ENCODE results near the gene POLE.
"Not testable (repeated sequence)": the region's sequence is repeated elsewhere in the genome, so short reads cannot be mapped to it uniquely, and the experiment has no call there.

POLE gene

GRCh38 chr12:132610866-132611602 lies 76.1 kb downstream of the POLE start:
- DNase-seq, result no peak

DNA sequence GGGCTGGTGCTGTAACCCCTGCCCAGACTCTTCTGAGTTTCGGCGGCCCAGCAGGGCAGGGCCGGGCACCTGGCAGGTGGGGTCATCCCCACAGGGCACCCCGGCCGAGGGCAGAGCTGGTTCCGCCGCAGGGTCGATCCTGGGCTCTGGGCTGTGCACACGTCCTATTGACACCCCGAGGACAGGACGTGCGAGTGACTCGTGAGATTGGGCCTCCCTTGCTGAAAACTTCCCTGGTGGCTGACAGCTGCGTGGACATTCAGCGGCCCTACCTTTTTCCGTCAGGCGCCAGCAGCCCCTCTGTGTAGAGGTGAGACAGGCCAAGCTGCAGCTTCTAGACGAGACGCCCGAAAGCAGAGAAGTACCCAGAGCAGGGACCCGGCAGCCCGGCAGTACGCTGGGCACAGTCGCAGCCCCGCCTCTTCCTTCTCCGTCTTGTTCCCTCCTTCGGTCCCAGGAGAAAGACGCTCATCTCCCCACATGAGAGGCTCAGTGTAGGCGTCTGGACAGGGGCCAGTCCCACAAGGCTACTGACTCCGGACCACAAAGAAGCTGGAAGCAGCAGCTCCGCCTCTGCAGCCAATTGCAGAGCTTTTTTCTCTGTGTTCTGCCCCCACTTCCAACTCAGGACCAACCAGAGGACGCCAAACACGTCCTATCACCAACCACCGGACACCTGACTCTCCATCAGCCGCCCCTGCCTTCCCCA lies 76.9 kb downstream of the POLE start, which contains the start of gene LRCOL1:
Gene LRCOL1, minus strand, starts transcription at position 532 of the 709 bp plus-strand sequence. CDS start 4,331 bp downstream, outside the sequence.
- DNase-seq, result no peak

GRCh38 chr12:132608231-132609171 lies 78.6 kb downstream of the POLE start:
- no peak for DNase-seq

GRCh38 chr12:132606927-132607326 lies 80.2 kb downstream of the POLE start:
- no peak for DNase-seq

DNA sequence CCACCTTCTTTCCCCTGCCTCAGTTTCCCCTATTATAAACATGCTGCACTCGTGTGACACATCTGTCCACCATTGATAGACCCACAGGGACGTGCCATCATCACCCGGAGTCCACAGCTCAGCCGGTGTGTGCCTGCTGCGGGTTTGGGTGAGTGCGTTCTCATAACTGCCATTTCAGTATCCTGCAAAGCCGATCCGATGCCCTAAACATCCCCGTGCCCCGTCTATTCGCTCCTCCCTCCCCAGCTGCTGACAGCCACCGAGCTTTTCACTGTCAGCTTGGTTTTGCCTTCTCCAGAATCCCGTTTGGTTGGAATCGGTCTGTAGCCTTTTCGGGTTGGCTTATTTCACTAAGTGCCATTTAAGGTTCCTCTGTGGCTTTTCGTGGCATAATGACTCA lies 80.7 kb downstream of the POLE start:
- DNase-seq, result no peak

DNA sequence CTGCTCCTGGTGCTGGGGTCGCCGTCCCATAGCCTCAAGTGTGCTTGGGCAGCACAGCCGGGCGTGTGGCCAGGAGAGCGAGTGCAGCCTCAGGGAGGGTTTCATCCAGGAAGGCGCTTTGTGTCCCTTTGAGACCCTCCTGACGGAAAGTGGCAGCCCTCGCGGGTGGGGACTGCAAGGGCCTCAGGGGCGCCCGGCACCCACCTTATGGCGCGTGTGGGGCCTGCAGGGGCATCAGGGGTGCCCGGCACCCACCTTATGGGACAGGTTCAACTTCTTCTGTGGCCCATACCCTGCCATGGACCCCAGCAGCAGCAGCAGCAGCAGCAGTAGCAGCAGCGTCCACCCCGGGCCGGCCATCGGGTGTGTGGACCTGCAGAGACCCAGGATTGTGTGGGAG lies 81.2 kb downstream of the POLE start:
- DNase-seq, result no peak

DNA sequence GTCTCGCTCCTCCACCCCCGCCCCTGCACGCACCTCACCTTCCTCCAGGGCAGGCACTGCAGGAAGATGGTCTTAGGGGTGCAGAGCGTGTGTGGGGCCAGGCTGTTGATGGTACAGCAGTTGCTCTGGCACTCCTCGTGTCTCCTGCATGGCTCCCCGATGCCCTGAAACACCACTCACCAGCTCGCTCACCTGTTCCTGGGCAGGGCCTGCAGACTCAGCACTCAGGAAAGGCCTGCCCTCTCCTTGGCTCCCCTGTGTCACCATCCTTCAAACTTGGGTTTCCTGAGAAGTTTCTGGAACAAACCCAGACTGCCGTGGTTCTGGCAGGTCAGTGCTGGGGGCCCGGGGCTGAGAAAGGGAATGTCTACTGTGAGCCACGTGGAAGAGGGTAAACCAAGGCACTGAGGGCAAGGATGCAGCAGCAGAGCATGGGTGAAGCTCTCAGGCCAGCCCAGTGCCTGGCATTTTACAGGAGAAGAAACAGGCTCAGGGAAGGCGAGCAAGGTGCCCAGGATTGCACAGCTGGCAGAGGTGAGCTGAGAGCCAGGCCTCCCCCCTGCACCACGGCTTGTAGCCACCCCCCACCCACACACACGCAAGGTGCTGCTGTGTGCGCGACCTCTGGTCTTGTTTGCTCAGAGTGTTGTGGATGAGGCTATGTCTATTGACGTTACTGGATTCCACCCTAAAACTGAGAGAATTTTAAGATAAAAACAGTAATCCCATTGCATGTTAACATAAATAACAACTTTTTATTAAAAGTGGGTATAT lies 82.3 kb downstream of the POLE start:
- no peak for DNase-seq

- DNase-seq, result no peak
Measured at GRCh38 chr12:132604151-132604618, 83.0 kb downstream of the POLE start.

- DNase-seq, result no peak
Measured at GRCh38 chr12:132603240-132604150, 83.6 kb downstream of the POLE start.

- no peak for DNase-seq
Measured at GRCh38 chr12:132602572-132603239, 84.4 kb downstream of the POLE start.

- DNase-seq, result no peak
Measured at GRCh38 chr12:132601171-132601883, 85.8 kb downstream of the POLE start.

- DNase-seq, result peak; percentile 51
Measured at GRCh38 chr12:132600048-132601032, 86.8 kb downstream of the POLE start.

DNA sequence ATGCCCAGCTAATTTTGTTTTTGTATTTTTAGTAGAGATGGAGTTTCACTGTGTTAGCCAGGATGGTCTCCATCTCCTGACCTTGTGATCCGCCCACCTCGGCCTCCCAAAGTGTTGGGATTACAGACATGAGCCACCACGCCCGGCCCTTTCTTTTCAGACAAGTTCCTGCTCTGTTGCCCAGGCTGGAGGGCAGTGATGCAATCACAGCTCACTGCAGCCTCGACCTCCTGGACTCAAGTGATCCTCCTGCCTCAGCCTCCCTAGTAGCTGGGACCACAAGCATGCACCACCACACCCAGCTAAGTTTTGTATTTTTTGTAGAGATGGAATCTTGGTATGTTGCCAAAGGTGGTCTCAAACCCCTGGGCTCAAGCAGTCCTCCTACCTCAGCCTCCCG lies 87.6 kb downstream of the POLE start:
- DNase-seq, result not testable (repeated sequence)

- no peak for DNase-seq
Measured at GRCh38 chr12:132597333-132598316, 89.5 kb downstream of the POLE start.

GRCh38 chr12:132596016-132596415 lies 91.1 kb downstream of the POLE start:
- DNase-seq, result no peak

- no peak for DNase-seq
Measured at GRCh38 chr12:132595183-132595582, 92.0 kb downstream of the POLE start.

DNA sequence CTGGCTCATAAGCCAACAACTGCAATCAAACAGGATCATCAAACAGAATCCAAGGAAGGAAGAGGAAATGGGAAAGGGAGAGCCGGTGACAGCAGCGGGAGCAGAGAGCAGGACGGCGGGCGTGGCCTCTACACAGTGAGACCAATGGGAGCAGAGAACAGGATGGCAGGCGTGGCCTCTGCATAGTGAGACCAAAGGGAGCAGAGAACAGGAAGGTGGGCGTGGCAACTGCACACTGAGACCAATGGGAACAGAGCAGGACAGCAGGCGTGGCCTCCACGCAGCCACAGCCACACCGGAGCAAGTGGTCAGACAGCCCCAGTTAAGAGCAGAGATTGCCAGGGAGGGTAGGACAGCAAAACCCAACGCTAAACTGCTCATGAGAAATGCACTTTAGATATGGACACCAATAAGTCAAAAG lies 93.2 kb downstream of the POLE start:
- DNase-seq, result peak; percentile 54
